OCI-LY3 (cell line): ENCODE data around the gene DNASE1L1.

Experiments
- H2AFZ ChIP-seq: fragments of 200-600, 300-600 bp; shearing (Covaris generic); 2 replicates; pipeline ENCODE4 v1.6.0; 2014; ENCODE audit warnings: antibody characterized with exemption, low read depth, low read length
- H3K27ac ChIP-seq: fragments of 200-600, 300-600 bp; sonication (generic); 2 replicates; pipeline ENCODE4 v1.5.1; 2014; ENCODE audit warnings: mild to moderate bottlenecking, low read length, moderate library complexity, mixed read lengths
- H3K27me3 ChIP-seq: fragments of 200-600, 300-600 bp; sonication (generic); 2 replicates; pipeline ENCODE4 v1.6.1; 2014; ENCODE audit warnings: low read depth, low read length, mixed read lengths
- H3K36me3 ChIP-seq: fragments of 200-600, 300-600 bp; sonication (generic); replicated peaks from 2 replicates; pipeline ENCODE3; 2014; ENCODE audit warnings: low read depth, low read length, mixed read lengths
- H3K4me1 ChIP-seq: fragments of 300-600, 200-600 bp; sonication (generic); 2 replicates; pipeline ENCODE4 v1.6.1; 2014; ENCODE audit warnings: low read length, mixed read lengths
- H3K4me2 ChIP-seq: fragments of 200-600, 300-600 bp; sonication (generic); 2 replicates; pipeline ENCODE4 v1.6.1; 2014; ENCODE audit warnings: low read length, mixed read lengths
- H3K4me3 ChIP-seq: fragments of 300-600, 200-600 bp; sonication (generic); 2 replicates; pipeline ENCODE4 v1.5.1; 2014; ENCODE audit warnings: antibody characterized with exemption, mild to moderate bottlenecking, low read length, moderate library complexity
- H3K79me2 ChIP-seq: fragments of 300-600, 200-600 bp; shearing (Covaris generic); 2 replicates; pipeline ENCODE4 v1.6.1; 2014; ENCODE audit warnings: mild to moderate bottlenecking, low read length, mixed read lengths
- H3K9ac ChIP-seq: fragments of 300-600, 200-600 bp; shearing (Covaris generic); 2 replicates; pipeline ENCODE4 v1.6.0; 2014; ENCODE audit warnings: mild to moderate bottlenecking, low read length, moderate library complexity
- H3K9me3 ChIP-seq: fragments of 200-600, 300-600 bp; shearing (Covaris generic); 2 replicates; pipeline ENCODE4 v1.6.1; 2014; ENCODE audit warnings: low read length, mixed read lengths; ENCODE audit not compliant: insufficient read depth
- H4K20me1 ChIP-seq: fragments of 200-600, 300-600 bp; sonication (generic); 2 replicates; pipeline ENCODE4 v1.6.1; 2016; ENCODE audit warnings: low read length, mixed read lengths; ENCODE audit not compliant: insufficient read depth
- CTCF ChIP-seq: fragments of 200-600, 300-600 bp; sonication (generic); IDR thresholded peaks from 2 replicates; pipeline ENCODE4 v1.5.1; 2014; ENCODE audit warnings: antibody characterized with exemption, low read length, low read depth
- EZH2phosphoT487 ChIP-seq: fragments of 200-600 bp; shearing (Covaris generic); IDR thresholded peaks from 2 replicates; pipeline ENCODE4 v1.6.1; 2018; ENCODE audit warnings: antibody characterized with exemption, mixed run types, low read depth

Gene DNASE1L1

GRCh38 chrX:154452823-154453222 is 43.8 kb upstream of the DNASE1L1 start:
- TF ChIP-seq EZH2phosphoT487 (no peak), CTCF (no peak)
- H3K27ac ChIP-seq = no peak overlapping the region
- no peak overlapping the region for H3K4me3 ChIP-seq
- H4K20me1 ChIP-seq = no peaks in the 10 kb centered on the region
- no peaks in the 10 kb centered on the region for H3K9me3 ChIP-seq
- no peaks in the 10 kb centered on the region for H3K27me3 ChIP-seq
- peaks cover 4% of the 10 kb centered on the region for H3K4me1 ChIP-seq
- no peak overlapping the region for H3K9ac ChIP-seq
- no peaks in the 10 kb centered on the region for H3K79me2 ChIP-seq
- H3K36me3 ChIP-seq = peaks cover 4% of the 10 kb centered on the region
- no peak overlapping the region for H2AFZ ChIP-seq
- H3K4me2 ChIP-seq = no peak overlapping the region

- H3K36me3 ChIP-seq = peaks cover 4% of the 10 kb centered on the region
- no peaks in the 10 kb centered on the region for H4K20me1 ChIP-seq
- H3K79me2 ChIP-seq = peaks cover under 1% of the 10 kb centered on the region; the same call in 1 of the 2 replicates
- no peak overlapping the region for H3K27ac ChIP-seq
- H3K9ac ChIP-seq = no peak overlapping the region
- H3K4me3 ChIP-seq = no peak overlapping the region
- no peak overlapping the region for H3K4me2 ChIP-seq
- no peak for TF ChIP-seq EZH2phosphoT487
- TF ChIP-seq CTCF = no peak
- H3K9me3 ChIP-seq = no peaks in the 10 kb centered on the region
- H3K27me3 ChIP-seq = no peaks in the 10 kb centered on the region
- H2AFZ ChIP-seq = no peak overlapping the region
- H3K4me1 ChIP-seq = no peaks in the 10 kb centered on the region
Measured at GRCh38 chrX:154450312-154450711, 41.3 kb upstream of the DNASE1L1 start.

GRCh38 chrX:154449618-154450017 is 40.6 kb upstream of the DNASE1L1 start:
- peaks cover 8% of the 10 kb centered on the region for H3K79me2 ChIP-seq
- no peak overlapping the region for H3K4me3 ChIP-seq
- H3K27ac ChIP-seq = no peak overlapping the region
- no peak overlapping the region for H2AFZ ChIP-seq
- TF ChIP-seq CTCF = no peak
- TF ChIP-seq EZH2phosphoT487 = no peak
- H3K36me3 ChIP-seq = peaks cover 4% of the 10 kb centered on the region
- no peaks in the 10 kb centered on the region for H3K27me3 ChIP-seq
- H3K4me2 ChIP-seq = no peak overlapping the region
- H3K9me3 ChIP-seq = no peaks in the 10 kb centered on the region
- peaks cover 5% of the 10 kb centered on the region; the same call in 1 of the 2 replicates for H3K4me1 ChIP-seq
- no peak overlapping the region for H3K9ac ChIP-seq
- no peaks in the 10 kb centered on the region for H4K20me1 ChIP-seq

- Histone ChIP-seq H3K36me3 (peaks cover 4% of the 10 kb centered on the region), H3K4me2 (no peak overlapping the region), H3K9ac (no peak overlapping the region), H3K79me2 (peaks cover 12% of the 10 kb centered on the region), H2AFZ (no peak overlapping the region), H3K27ac (no peak overlapping the region), H3K27me3 (no peaks in the 10 kb centered on the region), H3K4me3 (no peak overlapping the region), H3K9me3 (no peaks in the 10 kb centered on the region), H4K20me1 (no peaks in the 10 kb centered on the region), H3K4me1 (peaks cover 7% of the 10 kb centered on the region; the same call in 1 of the 2 replicates)
- TF ChIP-seq CTCF (no peak), EZH2phosphoT487 (no peak)
Measured at GRCh38 chrX:154448484-154448883, 39.4 kb upstream of the DNASE1L1 start.
